ENCODE results near the gene TGIF1. TPM values are rescaled to one million over a fixed set of nuclear protein-coding genes. Genes with fewer than 3 reads are reported as not detected.

Gene TGIF1
- total RNA-seq, 1 donor from 2014 or later = 55.3 TPM

- Histone ChIP-seq H3K27ac (ENCODE audit: low read depth, low read length) (no peak overlapping the region), H3K36me3 (ENCODE audit: control insufficient read depth in 3 of 3, insufficient read depth in 3 of 3, low read length in 3 of 3) (no peaks in the 10 kb centered on the region), H3K9ac (ENCODE audit: low read depth in 1 of 3, low read length in 3 of 3) (no peak overlapping the region), H3K9me3 (ENCODE audit: control insufficient read depth in 3 of 3, low read length in 3 of 3) (no peaks in the 10 kb centered on the region), H3K27me3 (ENCODE audit: control insufficient read depth in 3 of 3, insufficient read depth in 3 of 3, low read length in 3 of 3) (no peaks in the 10 kb centered on the region), H3K4me3 (ENCODE audit: low read length in 3 of 3) (no peak overlapping the region), H3K4me1 (ENCODE audit: control insufficient read depth in 3 of 3, insufficient read depth in 3 of 3, low read length in 3 of 3) (no peaks in the 10 kb centered on the region)
Measured at GRCh38 chr18:3426074-3426473, 23.9 kb upstream of the TGIF1 start.

GRCh38 chr18:3427944-3428343, 22.0 kb upstream of the TGIF1 start:
- H3K27me3 ChIP-seq (ENCODE audit: control insufficient read depth in 3 of 3, insufficient read depth in 3 of 3, low read length in 3 of 3) = no peaks in the 10 kb centered on the region
- H3K4me1 ChIP-seq (ENCODE audit: control insufficient read depth in 3 of 3, insufficient read depth in 3 of 3, low read length in 3 of 3) = no peaks in the 10 kb centered on the region
- no peak overlapping the region for H3K4me3 ChIP-seq (ENCODE audit: low read length in 3 of 3)
- no peak overlapping the region for H3K9ac ChIP-seq (ENCODE audit: low read depth in 1 of 3, low read length in 3 of 3)
- H3K36me3 ChIP-seq (ENCODE audit: control insufficient read depth in 3 of 3, insufficient read depth in 3 of 3, low read length in 3 of 3) = no peaks in the 10 kb centered on the region
- no peaks in the 10 kb centered on the region for H3K9me3 ChIP-seq (ENCODE audit: control insufficient read depth in 3 of 3, low read length in 3 of 3)
- H3K27ac ChIP-seq (ENCODE audit: low read depth, low read length) = no peak overlapping the region

- Histone ChIP-seq H3K36me3 (ENCODE audit: control insufficient read depth in 3 of 3, insufficient read depth in 3 of 3, low read length in 3 of 3) (no peaks in the 10 kb centered on the region), H3K27ac (ENCODE audit: low read depth, low read length) (no peak overlapping the region), H3K4me3 (ENCODE audit: low read length in 3 of 3) (no peak overlapping the region), H3K4me1 (ENCODE audit: control insufficient read depth in 3 of 3, insufficient read depth in 3 of 3, low read length in 3 of 3) (no peaks in the 10 kb centered on the region), H3K9ac (ENCODE audit: low read depth in 1 of 3, low read length in 3 of 3) (no peak overlapping the region), H3K9me3 (ENCODE audit: control insufficient read depth in 3 of 3, low read length in 3 of 3) (no peaks in the 10 kb centered on the region), H3K27me3 (ENCODE audit: control insufficient read depth in 3 of 3, insufficient read depth in 3 of 3, low read length in 3 of 3) (no peaks in the 10 kb centered on the region)
Measured at GRCh38 chr18:3429121-3429520, 20.9 kb upstream of the TGIF1 start.

GRCh38 chr18:3434685-3435084, 15.3 kb upstream of the TGIF1 start:
- no peaks in the 10 kb centered on the region for H3K36me3 ChIP-seq (ENCODE audit: control insufficient read depth in 3 of 3, insufficient read depth in 3 of 3, low read length in 3 of 3)
- H3K27me3 ChIP-seq (ENCODE audit: control insufficient read depth in 3 of 3, insufficient read depth in 3 of 3, low read length in 3 of 3) = no peaks in the 10 kb centered on the region
- no peak overlapping the region for H3K9ac ChIP-seq (ENCODE audit: low read depth in 1 of 3, low read length in 3 of 3)
- H3K4me1 ChIP-seq (ENCODE audit: control insufficient read depth in 3 of 3, insufficient read depth in 3 of 3, low read length in 3 of 3) = no peaks in the 10 kb centered on the region
- no peaks in the 10 kb centered on the region for H3K9me3 ChIP-seq (ENCODE audit: control insufficient read depth in 3 of 3, low read length in 3 of 3)
- H3K4me3 ChIP-seq (ENCODE audit: low read length in 3 of 3) = no peak overlapping the region
- no peak overlapping the region for H3K27ac ChIP-seq (ENCODE audit: low read depth, low read length)

GRCh38 chr18:3440341-3440740, 9.6 kb upstream of the TGIF1 start:
- no peaks in the 10 kb centered on the region for H3K4me1 ChIP-seq (ENCODE audit: control insufficient read depth in 3 of 3, insufficient read depth in 3 of 3, low read length in 3 of 3)
- H3K27ac ChIP-seq (ENCODE audit: low read depth, low read length) = no peak overlapping the region
- H3K27me3 ChIP-seq (ENCODE audit: control insufficient read depth in 3 of 3, insufficient read depth in 3 of 3, low read length in 3 of 3) = no peaks in the 10 kb centered on the region
- no peak overlapping the region for H3K9ac ChIP-seq (ENCODE audit: low read depth in 1 of 3, low read length in 3 of 3)
- no peaks in the 10 kb centered on the region for H3K9me3 ChIP-seq (ENCODE audit: control insufficient read depth in 3 of 3, low read length in 3 of 3)
- H3K4me3 ChIP-seq (ENCODE audit: low read length in 3 of 3) = no peak overlapping the region
- no peaks in the 10 kb centered on the region for H3K36me3 ChIP-seq (ENCODE audit: control insufficient read depth in 3 of 3, insufficient read depth in 3 of 3, low read length in 3 of 3)

- H3K4me1 ChIP-seq (ENCODE audit: control insufficient read depth in 3 of 3, insufficient read depth in 3 of 3, low read length in 3 of 3) = no peaks in the 10 kb centered on the region
- H3K4me3 ChIP-seq (ENCODE audit: low read length in 3 of 3) = no peak overlapping the region
- H3K27ac ChIP-seq (ENCODE audit: low read depth, low read length) = no peak overlapping the region
- H3K9me3 ChIP-seq (ENCODE audit: control insufficient read depth in 3 of 3, low read length in 3 of 3) = no peaks in the 10 kb centered on the region
- H3K27me3 ChIP-seq (ENCODE audit: control insufficient read depth in 3 of 3, insufficient read depth in 3 of 3, low read length in 3 of 3) = no peaks in the 10 kb centered on the region
- H3K9ac ChIP-seq (ENCODE audit: low read depth in 1 of 3, low read length in 3 of 3) = no peak overlapping the region
- H3K36me3 ChIP-seq (ENCODE audit: control insufficient read depth in 3 of 3, insufficient read depth in 3 of 3, low read length in 3 of 3) = no peaks in the 10 kb centered on the region
Measured at GRCh38 chr18:3441290-3441689, 8.7 kb upstream of the TGIF1 start.

GRCh38 chr18:3442919-3443318, 7.1 kb upstream of the TGIF1 start:
- no peak overlapping the region for H3K9ac ChIP-seq (ENCODE audit: low read depth in 1 of 3, low read length in 3 of 3)
- H3K27ac ChIP-seq (ENCODE audit: low read depth, low read length) = no peak overlapping the region
- H3K4me1 ChIP-seq (ENCODE audit: control insufficient read depth in 3 of 3, insufficient read depth in 3 of 3, low read length in 3 of 3) = peaks cover 4 to 13% (median 6%) of the 10 kb centered on the region in 3 donors
- H3K4me3 ChIP-seq (ENCODE audit: low read length in 3 of 3) = no peak overlapping the region
- H3K36me3 ChIP-seq (ENCODE audit: control insufficient read depth in 3 of 3, insufficient read depth in 3 of 3, low read length in 3 of 3) = no peaks in the 10 kb centered on the region
- H3K9me3 ChIP-seq (ENCODE audit: control insufficient read depth in 3 of 3, low read length in 3 of 3) = no peaks in the 10 kb centered on the region
- no peaks in the 10 kb centered on the region for H3K27me3 ChIP-seq (ENCODE audit: control insufficient read depth in 3 of 3, insufficient read depth in 3 of 3, low read length in 3 of 3)

- H3K4me1 ChIP-seq (ENCODE audit: control insufficient read depth in 3 of 3, insufficient read depth in 3 of 3, low read length in 3 of 3) = peaks cover 4 to 14% (median 6%) of the 10 kb centered on the region in 3 donors
Measured at GRCh38 chr18:3444296-3444695, 5.7 kb upstream of the TGIF1 start.

GRCh38 chr18:3444954-3445353, 5.0 kb upstream of the TGIF1 start:
- Histone ChIP-seq H3K27ac (ENCODE audit: low read depth, low read length) (no peak overlapping the region), H3K9me3 (ENCODE audit: control insufficient read depth in 3 of 3, low read length in 3 of 3) (no peaks in the 10 kb centered on the region), H3K9ac (ENCODE audit: low read depth in 1 of 3, low read length in 3 of 3) (no peak overlapping the region), H3K36me3 (ENCODE audit: control insufficient read depth in 3 of 3, insufficient read depth in 3 of 3, low read length in 3 of 3) (no peaks in the 10 kb centered on the region), H3K4me3 (ENCODE audit: low read length in 3 of 3) (no peak overlapping the region), H3K4me1 (ENCODE audit: control insufficient read depth in 3 of 3, insufficient read depth in 3 of 3, low read length in 3 of 3) (peaks cover 4 to 14% (median 6%) of the 10 kb centered on the region in 3 donors), H3K27me3 (ENCODE audit: control insufficient read depth in 3 of 3, insufficient read depth in 3 of 3, low read length in 3 of 3) (no peaks in the 10 kb centered on the region)

More at GRCh38 chr18:3444296-3444695, 5.7 kb upstream of the TGIF1 start:
- Histone ChIP-seq H3K27ac (ENCODE audit: low read depth, low read length) (no peak overlapping the region), H3K36me3 (ENCODE audit: control insufficient read depth in 3 of 3, insufficient read depth in 3 of 3, low read length in 3 of 3) (no peaks in the 10 kb centered on the region), H3K9ac (ENCODE audit: low read depth in 1 of 3, low read length in 3 of 3) (no peak overlapping the region), H3K27me3 (ENCODE audit: control insufficient read depth in 3 of 3, insufficient read depth in 3 of 3, low read length in 3 of 3) (no peaks in the 10 kb centered on the region), H3K4me3 (ENCODE audit: low read length in 3 of 3) (no peak overlapping the region), H3K9me3 (ENCODE audit: control insufficient read depth in 3 of 3, low read length in 3 of 3) (no peaks in the 10 kb centered on the region)

GRCh38 chr18:3447068-3447894, 2.7 kb upstream of the TGIF1 start:
- Histone ChIP-seq H3K9ac (ENCODE audit: low read depth in 1 of 3, low read length in 3 of 3) (peak overlapping the region; percentile 89 to 98 (median 98)), H3K27ac (ENCODE audit: low read depth, low read length) (peak overlapping the region; percentile 98), H3K4me3 (ENCODE audit: low read length in 3 of 3) (peak overlapping the region; percentile 80 to 96 (median 95)), H3K4me1 (ENCODE audit: control insufficient read depth in 3 of 3, insufficient read depth in 3 of 3, low read length in 3 of 3) (peaks cover 4 to 20% (median 6%) of the 10 kb centered on the region in 3 donors), H3K36me3 (ENCODE audit: control insufficient read depth in 3 of 3, insufficient read depth in 3 of 3, low read length in 3 of 3) (no peaks in the 10 kb centered on the region), H3K27me3 (ENCODE audit: control insufficient read depth in 3 of 3, insufficient read depth in 3 of 3, low read length in 3 of 3) (no peaks in the 10 kb centered on the region), H3K9me3 (ENCODE audit: control insufficient read depth in 3 of 3, low read length in 3 of 3) (no peaks in the 10 kb centered on the region)
